ENCODE data around the gene TLCD3B.

DNA sequence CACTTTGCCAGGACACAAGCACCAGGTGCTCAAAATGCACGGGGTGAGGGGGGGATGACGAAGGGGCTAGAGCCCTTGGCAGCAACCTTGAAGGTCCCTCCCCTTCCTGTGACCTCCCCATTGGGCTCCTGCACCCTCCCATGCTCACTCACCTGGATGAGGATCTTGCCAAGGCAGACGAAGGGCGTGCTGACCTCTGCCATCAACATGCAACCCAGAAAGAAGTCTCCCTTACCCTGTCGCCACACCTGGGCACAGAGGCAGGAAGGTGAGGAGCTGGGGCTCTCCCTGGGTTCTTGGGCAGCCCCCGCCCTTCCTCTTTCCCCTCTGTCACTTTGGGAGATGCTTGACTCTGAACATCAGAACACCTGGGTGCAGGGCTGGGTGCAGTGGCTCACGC is 5.5 kb downstream of the TLCD3B start:
- no peak for TF ChIP-seq POLR2A (IDR thresholded peaks at IDR 0.05; ENCODE audit: low read length)
- TF ChIP-seq GATA1 (IDR thresholded peaks at IDR 0.05; ENCODE audit: low read depth, low read length), result no peak

All from erythroblast (primary cell).